Activated CD4-positive, alpha-beta T cell treated with anti-CD3 and anti-CD28 coated beads, Interleukin-2, amount 50 U/mL, for 4 hours (primary cell): ENCODE measurements around the gene PIP4K2C.
"Not testable (repeated sequence)": the region's sequence is repeated elsewhere in the genome, so short reads cannot be mapped to it uniquely, and the experiment has no call there.

Source experiments
- DNase-seq, 2 experiments: peaks; one replicate each; pipeline ENCODE4 v3.0.0-alpha.2; 2020

The PIP4K2C gene

GRCh38 chr12:57641699-57642442 is 50.9 kb downstream of the PIP4K2C start:
- DNase-seq, result no peak

- DNase-seq, result not testable (repeated sequence)
Measured at GRCh38 chr12:57645990-57646658, 55.1 kb downstream of the PIP4K2C start.

- not testable (repeated sequence) for DNase-seq
Measured at GRCh38 chr12:57646659-57647049, 55.7 kb downstream of the PIP4K2C start.
